Ascending aorta (tissue), 2 donors: ENCODE results near the gene SESN3. TPM values are rescaled to one million over a fixed set of nuclear protein-coding genes. Genes with fewer than 3 reads are reported as not detected.

Experiments
- DNase-seq, 2 donors: peaks; one replicate each; pipeline ENCODE4 v3.0.0-alpha.2; 2019; ENCODE audit warnings: low spot score in 2 of 2
- H3K27ac ChIP-seq, 2 donors: fragments of 200-600 bp; sonication (generic); one replicate each; pipeline ENCODE4 v1.5.1; 2016 to 2017; ENCODE audit warnings: mild to moderate bottlenecking in 1 of 2
- H3K27me3 ChIP-seq: fragments of 200-600 bp; sonication (generic); one replicate; pipeline ENCODE4 v1.5.1; 2017
- H3K36me3 ChIP-seq, 2 donors: fragments of 200-600 bp; sonication (generic); one replicate each; pipeline ENCODE4 v1.5.1; 2016
- H3K4me1 ChIP-seq, 2 donors: fragments of 200-600 bp; sonication (generic); one replicate each; pipeline ENCODE4 v1.5.1; 2016 to 2017; ENCODE audit warnings: mild to moderate bottlenecking in 1 of 2
- H3K4me3 ChIP-seq, 2 donors: fragments of 200-600 bp; sonication (generic); one replicate each; pipeline ENCODE4 v1.5.1; 2016 to 2017; ENCODE audit warnings: mild to moderate bottlenecking in 1 of 2
- H3K9me3 ChIP-seq, 2 donors: fragments of 200-600 bp; sonication (generic); one replicate each; pipeline ENCODE4 v1.5.1; 2016
- CTCF ChIP-seq, 3 experiments: fragments of 200-600 bp in 2 of 3; fragments of 450-650 bp in 1 of 3; sonication (generic) in 2 of 3; IDR thresholded peaks; one replicate each; pipeline ENCODE4 v1.5.1; 2016 to 2019; ENCODE audit warnings: antibody characterized with exemption in 3 of 3, mild to moderate bottlenecking in 1 of 3, moderate library complexity in 1 of 3
- intact Hi-C: fragments of 100-400 bp; cut with DNase I; formaldehyde crosslinking; loops from one replicate; pipeline ENCODE4 v1.15.1; 2023
- total RNA-seq: library from RNA; depleted of rRNA; stranded (reverse); fragments of >200 nt; gene quantifications from one replicate; pipeline ENCODE4 v1.1.0, GENCODE V29; 2016

The SESN3 gene
- total RNA-seq, 1 donor from 2014 or later, result 15.1 TPM

GRCh38 chr11:95135155-95135554 is 95.8 kb downstream of the SESN3 start:
- TF ChIP-seq CTCF (IDR thresholded peaks at IDR 0.05), result no peak
- Histone ChIP-seq H3K27ac (no peak overlapping the region), H3K4me1 (no peaks in the 10 kb centered on the region), H3K27me3 (no peaks in the 10 kb centered on the region), H3K4me3 (no peak overlapping the region), H3K36me3 (peaks cover 3 to 12% of the 10 kb centered on the region in 2 donors), H3K9me3 (no peaks in the 10 kb centered on the region)
- intact Hi-C loops, result no loop called here
- no peak for DNase-seq

- peaks cover 3 to 12% of the 10 kb centered on the region in 2 donors for H3K36me3 ChIP-seq
- no peak overlapping the region for H3K4me3 ChIP-seq
- no peak for TF ChIP-seq CTCF (IDR thresholded peaks at IDR 0.05)
- no peaks in the 10 kb centered on the region for H3K4me1 ChIP-seq
- no peak overlapping the region for H3K27ac ChIP-seq
- intact Hi-C loops, result no loop called here
- DNase-seq, result no peak
- H3K9me3 ChIP-seq, result no peaks in the 10 kb centered on the region
- H3K27me3 ChIP-seq, result no peaks in the 10 kb centered on the region
Observed at GRCh38 chr11:95134491-95134890, 96.5 kb downstream of the SESN3 start.

GRCh38 chr11:95132956-95133355 is 98.0 kb downstream of the SESN3 start:
- TF ChIP-seq CTCF (IDR thresholded peaks at IDR 0.05), result no peak
- intact Hi-C loops, result no loop called here
- no peak overlapping the region for H3K27ac ChIP-seq

GRCh38 chr11:95128602-95129001 is 102.4 kb downstream of the SESN3 start:
- Histone ChIP-seq H3K27me3 (no peaks in the 10 kb centered on the region), H3K27ac (no peak overlapping the region), H3K4me3 (no peak overlapping the region), H3K9me3 (no peaks in the 10 kb centered on the region), H3K36me3 (peaks cover 8 to 26% of the 10 kb centered on the region in 2 donors), H3K4me1 (no peaks in the 10 kb centered on the region)
- intact Hi-C loops, result no loop called here
- TF ChIP-seq CTCF (IDR thresholded peaks at IDR 0.05), result no peak
- no peak for DNase-seq

More at GRCh38 chr11:95132956-95133355, 98.0 kb downstream of the SESN3 start:
- no peaks in the 10 kb centered on the region for H3K27me3 ChIP-seq
- H3K9me3 ChIP-seq, result no peaks in the 10 kb centered on the region
- H3K4me3 ChIP-seq, result no peak overlapping the region
- no peaks in the 10 kb centered on the region for H3K4me1 ChIP-seq
- DNase-seq, result no peak
- H3K36me3 ChIP-seq, result peaks cover 8 to 26% of the 10 kb centered on the region in 2 donors

- intact Hi-C loops, result no loop called here
Observed at GRCh38 chr11:95123556-95123955, 107.4 kb downstream of the SESN3 start.

More at GRCh38 chr11:95123556-95123955, 107.4 kb downstream of the SESN3 start:
- H3K36me3 ChIP-seq, result peaks cover 0 to 5% of the 10 kb centered on the region in 2 donors
- H3K27me3 ChIP-seq, result no peaks in the 10 kb centered on the region
- no peak for TF ChIP-seq CTCF (IDR thresholded peaks at IDR 0.05)
- no peak for DNase-seq
- H3K4me3 ChIP-seq, result no peak overlapping the region
- H3K4me1 ChIP-seq, result peaks cover 0 to 7% of the 10 kb centered on the region in 2 donors
- peaks cover 0 to 1% of the 10 kb centered on the region in 2 donors for H3K9me3 ChIP-seq
- no peak overlapping the region for H3K27ac ChIP-seq
